ENCODE data around the gene RHOB. TPM values are rescaled to one million over a fixed set of nuclear protein-coding genes. Genes with fewer than 3 reads are reported as not detected.
A peak's percentile ranks its signal among the peaks of the same experiment; 100 is the strongest.

Gene RHOB
- total RNA-seq, 2 donors from 2014 or later: 805 to 1,722 TPM

GRCh38 chr2:20419007-20419576 lies 27.8 kb upstream of the RHOB start:
- Histone ChIP-seq H3K4me3 (no peak overlapping the region), H3K27ac (peak overlapping the region; percentile 35 to 44), H3K9me3 (no peaks in the 10 kb centered on the region), H3K36me3 (no peaks in the 10 kb centered on the region), H3K4me1 (ENCODE audit: control insufficient read depth in 1 of 2, low read depth in 2 of 2) (peaks cover 20 to 54% of the 10 kb centered on the region in 2 donors), H3K27me3 (replicated peaks; ENCODE audit: insufficient read depth) (no peaks in the 10 kb centered on the region)
- no peak for TF ChIP-seq CTCF (IDR thresholded peaks at IDR 0.05)
- no peak for DNase-seq (ENCODE audit: low spot score)
- no peak for ATAC-seq (ENCODE audit: insufficient number of reproducible peaks, low FRiP score, low read depth)

- Histone ChIP-seq H3K4me1 (ENCODE audit: control insufficient read depth in 1 of 2, low read depth in 2 of 2) (peaks cover 22 to 54% of the 10 kb centered on the region in 2 donors), H3K27ac (peak overlapping the region in 1 of 2 donors; percentile 44), H3K27me3 (replicated peaks; ENCODE audit: insufficient read depth) (no peaks in the 10 kb centered on the region), H3K9me3 (no peaks in the 10 kb centered on the region), H3K4me3 (no peak overlapping the region), H3K36me3 (no peaks in the 10 kb centered on the region)
- ATAC-seq (ENCODE audit: insufficient number of reproducible peaks, low FRiP score, low read depth): no peak
- TF ChIP-seq CTCF (IDR thresholded peaks at IDR 0.05): no peak
- DNase-seq (ENCODE audit: low spot score): no peak
Observed at GRCh38 chr2:20419752-20420151, 27.1 kb upstream of the RHOB start.

- no peaks in the 10 kb centered on the region for H3K27me3 ChIP-seq (replicated peaks; ENCODE audit: insufficient read depth)
- no peak for TF ChIP-seq CTCF (IDR thresholded peaks at IDR 0.05)
- H3K4me3 ChIP-seq: peak overlapping the region; percentile 3
- no peaks in the 10 kb centered on the region for H3K36me3 ChIP-seq
- H3K9me3 ChIP-seq: no peaks in the 10 kb centered on the region
- no peak for ATAC-seq (ENCODE audit: insufficient number of reproducible peaks, low FRiP score, low read depth)
- no peak for DNase-seq (ENCODE audit: low spot score)
- H3K27ac ChIP-seq: peak overlapping the region; percentile 53 to 75
- peaks cover 22 to 54% of the 10 kb centered on the region in 2 donors for H3K4me1 ChIP-seq (ENCODE audit: control insufficient read depth in 1 of 2, low read depth in 2 of 2)
Observed at GRCh38 chr2:20421336-20421987, 25.4 kb upstream of the RHOB start.

- DNase-seq (ENCODE audit: low spot score): peak; percentile 93
- Histone ChIP-seq H3K36me3 (no peaks in the 10 kb centered on the region), H3K4me1 (ENCODE audit: control insufficient read depth in 1 of 2, low read depth in 2 of 2) (peaks cover 22 to 54% of the 10 kb centered on the region in 2 donors), H3K27me3 (replicated peaks; ENCODE audit: insufficient read depth) (no peaks in the 10 kb centered on the region), H3K4me3 (peak overlapping the region; percentile 25), H3K27ac (peak overlapping the region; percentile 53 to 75), H3K9me3 (no peaks in the 10 kb centered on the region)
- TF ChIP-seq CTCF (IDR thresholded peaks at IDR 0.05): no peak
- ATAC-seq (ENCODE audit: insufficient number of reproducible peaks, low FRiP score, low read depth): peak; percentile 76
Observed at GRCh38 chr2:20421988-20422370, 24.9 kb upstream of the RHOB start.

GRCh38 chr2:20422402-20423271 lies 24.2 kb upstream of the RHOB start:
- peak overlapping the region; percentile 25 for H3K4me3 ChIP-seq
- H3K9me3 ChIP-seq: no peaks in the 10 kb centered on the region
- H3K27me3 ChIP-seq (replicated peaks; ENCODE audit: insufficient read depth): no peaks in the 10 kb centered on the region
- peaks cover 22 to 54% of the 10 kb centered on the region in 2 donors for H3K4me1 ChIP-seq (ENCODE audit: control insufficient read depth in 1 of 2, low read depth in 2 of 2)
- H3K36me3 ChIP-seq: no peaks in the 10 kb centered on the region
- no peak for TF ChIP-seq CTCF (IDR thresholded peaks at IDR 0.05)
- DNase-seq (ENCODE audit: low spot score): no peak
- peak overlapping the region; percentile 53 to 75 for H3K27ac ChIP-seq
- ATAC-seq (ENCODE audit: insufficient number of reproducible peaks, low FRiP score, low read depth): peak; percentile 21

Measured in thoracic aorta (tissue), 2 donors.